Fibroblast of villous mesenchyme (primary cell): ENCODE results near the gene FCHSD2. TPM values are rescaled to one million over a fixed set of nuclear protein-coding genes. Genes with fewer than 3 reads are reported as not detected.
A peak's percentile ranks its signal among the peaks of the same experiment; 100 is the strongest.

Experiments used
- DNase-seq: peaks from one replicate; pipeline ENCODE4 v3.0.0-alpha.2; 2010; ENCODE audit warnings: low read depth
- H3K4me3 ChIP-seq: 2 replicates; pipeline ENCODE4 v1.5.1; 2011; ENCODE audit warnings: low read depth, mild to moderate bottlenecking, low read length
- CTCF ChIP-seq: IDR thresholded peaks from 2 replicates; pipeline ENCODE4 v1.5.1; 2012; ENCODE audit warnings: low read depth, mild to moderate bottlenecking, low read length; ENCODE audit not compliant: insufficient read depth
- total RNA-seq: library from RNA; depleted of rRNA; stranded (reverse); fragments of >200 nt; gene quantifications from 2 replicates; pipeline ENCODE4 v1.2.3, GENCODE V29; 2012

Gene FCHSD2
- total RNA-seq, 1 donor, result 11.2 TPM

DNA sequence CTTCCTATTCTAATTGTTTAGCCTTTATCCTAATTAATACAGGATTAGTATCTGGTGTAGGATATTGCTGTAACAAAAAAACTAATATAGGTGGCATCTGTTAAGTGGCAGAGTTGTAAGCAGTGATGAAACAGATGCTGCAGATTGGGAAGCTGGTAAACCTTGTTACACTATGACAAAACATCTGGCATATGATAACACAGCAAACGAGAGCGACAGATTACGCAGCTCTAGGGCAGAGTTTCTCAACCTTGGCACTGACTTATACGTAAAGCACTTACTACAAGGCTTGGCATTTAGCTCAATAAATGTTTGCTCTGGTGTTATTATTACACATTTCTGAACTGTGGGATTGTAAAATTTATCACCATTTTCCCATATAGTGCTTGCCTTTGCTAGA lies 190.9 kb downstream of the FCHSD2 start:
- peak; percentile 95 for DNase-seq
- H3K4me3 ChIP-seq, result no peak overlapping the region
- TF ChIP-seq CTCF, result no peak

GRCh38 chr11:72950685-72951084 lies 191.4 kb downstream of the FCHSD2 start:
- DNase-seq, result no peak
- no peak for TF ChIP-seq CTCF
- H3K4me3 ChIP-seq, result no peak overlapping the region

GRCh38 chr11:72947229-72947628 lies 194.9 kb downstream of the FCHSD2 start:
- DNase-seq, result no peak

GRCh38 chr11:72943664-72944063 lies 198.5 kb downstream of the FCHSD2 start:
- H3K4me3 ChIP-seq, result no peak overlapping the region
- TF ChIP-seq CTCF, result no peak
- DNase-seq, result no peak

More at GRCh38 chr11:72947229-72947628, 194.9 kb downstream of the FCHSD2 start:
- no peak for TF ChIP-seq CTCF
- no peak overlapping the region for H3K4me3 ChIP-seq

- H3K4me3 ChIP-seq, result no peak overlapping the region
- no peak for DNase-seq
- TF ChIP-seq CTCF, result no peak
Measured at GRCh38 chr11:72940417-72940816, 201.7 kb downstream of the FCHSD2 start.

DNA sequence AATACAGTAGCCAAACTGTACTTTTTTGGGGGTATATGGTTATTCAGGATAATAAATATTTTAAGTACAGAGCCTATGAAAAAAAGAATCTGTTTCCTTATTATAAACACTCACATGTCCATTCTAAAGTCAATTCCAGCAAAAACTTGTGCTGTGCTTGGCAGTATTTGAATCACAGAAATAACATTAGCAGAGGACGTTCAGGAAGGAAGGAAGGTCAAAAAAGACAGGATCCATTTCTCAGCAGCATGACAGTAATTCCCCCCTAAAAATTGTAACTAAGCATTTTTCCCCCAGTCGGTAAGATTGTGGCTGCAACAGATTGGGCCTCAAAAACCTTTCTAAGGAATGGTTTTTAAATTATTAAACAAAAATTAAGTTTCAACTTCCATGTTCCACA lies 203.1 kb downstream of the FCHSD2 start:
- DNase-seq, result no peak
- TF ChIP-seq CTCF, result no peak
- no peak overlapping the region for H3K4me3 ChIP-seq

GRCh38 chr11:72937439-72937838 lies 204.7 kb downstream of the FCHSD2 start:
- H3K4me3 ChIP-seq, result no peak overlapping the region
- DNase-seq, result no peak
- TF ChIP-seq CTCF, result no peak
